IPS-NIHi11 (cell line): Measurements from ENCODE around the gene NAT10.
A peak's percentile ranks its signal among the peaks of the same experiment; 100 is the strongest.

Experiments
- DNase-seq: peaks from one replicate; pipeline ENCODE4 v3.0.0; 2012; ENCODE audit warnings: mixed read lengths, low spot score

NAT10 gene

GRCh38 chr11:34190192-34191139 is 85.0 kb downstream of the NAT10 start:
- DNase-seq: no peak

GRCh38 chr11:34191578-34191977 is 86.1 kb downstream of the NAT10 start:
- peak; percentile 55 for DNase-seq

GRCh38 chr11:34192481-34193401 is 87.3 kb downstream of the NAT10 start:
- no peak for DNase-seq

GRCh38 chr11:34194576-34195335 is 89.3 kb downstream of the NAT10 start:
- DNase-seq: peak; percentile 58
